Measurements from ENCODE around the gene LRP1-AS.

LRP1-AS gene

GRCh38 chr12:57188090-57188425 lies 40.6 kb upstream of the LRP1-AS start:
- no peak overlapping the region for H4K8ac ChIP-seq (ENCODE audit: low read depth, low read length)
- no peak overlapping the region for H3K4ac ChIP-seq (ENCODE audit: low read length)
- no peak overlapping the region for H3K4me2 ChIP-seq (ENCODE audit: insufficient read depth, low read length, poor library complexity, severe bottlenecking)
- H3K79me1 ChIP-seq (ENCODE audit: low read depth, low read length), result peaks cover 13% of the 10 kb centered on the region
- peaks cover 0 to 7% of the 10 kb centered on the region in 2 donors for H3K9me3 ChIP-seq (replicated peaks in 1 of 2; ENCODE audit: control insufficient read depth in 2 of 2, insufficient read depth in 1 of 2, low read depth in 1 of 2, low read length in 2 of 2)
- no peak overlapping the region for H2BK120ac ChIP-seq (ENCODE audit: low read depth, low read length)
- no CpG with 5 or more reads among the region's 8 CpGs for WGBS, 2 donors (ENCODE audit: extremely low coverage in 2 of 2, insufficient read length in 2 of 2, insufficient replicate concordance in 1 of 2)
- H2AK5ac ChIP-seq (ENCODE audit: low read depth, low read length), result no peak overlapping the region
- no peak for DNase-seq (ENCODE audit: low spot score)
- H4K91ac ChIP-seq (ENCODE audit: low read depth, low read length, poor library complexity), result no peak overlapping the region
- peaks cover 90 to 100% of the 10 kb centered on the region in 2 donors for H3K36me3 ChIP-seq (replicated peaks in 1 of 2; ENCODE audit: control insufficient read depth in 2 of 2, insufficient read depth in 2 of 2, low read length in 2 of 2)
- H3K14ac ChIP-seq (ENCODE audit: low read length), result no peak overlapping the region
- H2BK5ac ChIP-seq (ENCODE audit: low read length), result no peak overlapping the region
- H2BK12ac ChIP-seq (ENCODE audit: low read length), result no peak overlapping the region
- H3K4me3 ChIP-seq (ENCODE audit: low read length in 2 of 2), result no peak overlapping the region
- no peaks in the 10 kb centered on the region for H3K27me3 ChIP-seq (ENCODE audit: control insufficient read depth in 3 of 3, insufficient read depth in 3 of 3, low read depth in 1 of 3, low read length in 3 of 3)
- H3K9ac ChIP-seq (ENCODE audit: low read depth, low read length, poor library complexity), result no peak overlapping the region
- H3K23ac ChIP-seq (ENCODE audit: low read depth, low read length, poor library complexity), result no peak overlapping the region
- no peak overlapping the region for H3K27ac ChIP-seq (replicated peaks; ENCODE audit: low read length)
- H2AFZ ChIP-seq (ENCODE audit: low read length), result no peak overlapping the region
- H3K18ac ChIP-seq (ENCODE audit: low read length), result no peak overlapping the region
- no peaks in the 10 kb centered on the region for H3K4me1 ChIP-seq (ENCODE audit: control insufficient read depth in 2 of 2, insufficient read depth in 1 of 2, low read depth in 1 of 2, low read length in 2 of 2)
- no peak overlapping the region for H2BK15ac ChIP-seq (ENCODE audit: low read length)

DNA sequence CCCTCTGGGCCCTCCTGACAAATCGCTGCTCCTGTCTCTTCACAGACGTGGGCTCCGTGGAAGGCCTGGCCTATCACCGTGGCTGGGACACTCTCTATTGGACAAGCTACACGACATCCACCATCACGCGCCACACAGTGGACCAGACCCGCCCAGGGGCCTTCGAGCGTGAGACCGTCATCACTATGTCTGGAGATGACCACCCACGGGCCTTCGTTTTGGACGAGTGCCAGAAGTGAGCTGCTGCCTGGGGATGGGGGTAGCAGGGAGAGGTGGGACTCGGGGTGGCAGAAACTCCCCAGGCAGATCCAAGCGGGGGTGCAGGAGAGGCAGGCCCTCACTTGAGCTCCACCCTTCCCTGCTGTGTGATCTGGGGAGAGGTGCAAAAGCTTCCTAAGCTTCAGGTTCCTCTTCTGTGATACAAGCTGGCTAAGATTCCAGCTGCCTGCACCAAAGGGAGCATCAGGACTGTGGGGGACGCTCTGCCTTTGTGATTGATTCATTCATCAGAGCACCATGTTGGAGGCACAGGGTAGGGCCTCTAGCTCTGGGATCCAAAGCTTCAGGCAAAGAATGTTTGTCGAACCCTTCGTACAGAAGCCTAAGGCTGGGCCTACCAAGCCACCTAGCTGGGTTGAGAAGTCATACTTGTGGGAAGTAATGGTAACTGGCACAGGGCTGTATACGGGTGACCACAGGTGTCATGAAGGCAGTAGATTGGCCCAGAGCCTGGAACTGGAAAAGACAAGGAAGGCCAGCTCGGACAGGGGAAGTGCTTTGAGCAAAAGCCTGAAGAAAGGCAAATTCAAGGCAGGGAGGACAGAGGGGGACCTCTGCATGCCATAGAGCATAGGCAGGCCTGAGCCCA lies 40.0 kb upstream of the LRP1-AS start:
- H2BK12ac ChIP-seq (ENCODE audit: low read length), result no peak overlapping the region
- H3K4ac ChIP-seq (ENCODE audit: low read length), result no peak overlapping the region
- no peak overlapping the region for H3K4me2 ChIP-seq (ENCODE audit: insufficient read depth, low read length, poor library complexity, severe bottlenecking)
- no peak overlapping the region for H4K8ac ChIP-seq (ENCODE audit: low read depth, low read length)
- H3K18ac ChIP-seq (ENCODE audit: low read length), result no peak overlapping the region
- no peak overlapping the region for H2BK120ac ChIP-seq (ENCODE audit: low read depth, low read length)
- peaks cover 13% of the 10 kb centered on the region for H3K79me1 ChIP-seq (ENCODE audit: low read depth, low read length)
- no CpG with 5 or more reads among the region's 21 CpGs for WGBS, 2 donors (ENCODE audit: extremely low coverage in 2 of 2, insufficient read length in 2 of 2, insufficient replicate concordance in 1 of 2)
- no peak overlapping the region for H3K27ac ChIP-seq (replicated peaks; ENCODE audit: low read length)
- no peak overlapping the region for H3K4me3 ChIP-seq (ENCODE audit: low read length in 2 of 2)
- no peak overlapping the region for H3K23ac ChIP-seq (ENCODE audit: low read depth, low read length, poor library complexity)
- peaks cover 84 to 98% of the 10 kb centered on the region in 2 donors for H3K36me3 ChIP-seq (replicated peaks in 1 of 2; ENCODE audit: control insufficient read depth in 2 of 2, insufficient read depth in 2 of 2, low read length in 2 of 2)
- DNase-seq (ENCODE audit: low spot score), result no peak
- H3K9me3 ChIP-seq (replicated peaks in 1 of 2; ENCODE audit: control insufficient read depth in 2 of 2, insufficient read depth in 1 of 2, low read depth in 1 of 2, low read length in 2 of 2), result peaks cover 0 to 7% of the 10 kb centered on the region in 2 donors
- no peak overlapping the region for H2AK5ac ChIP-seq (ENCODE audit: low read depth, low read length)
- no peak overlapping the region for H4K91ac ChIP-seq (ENCODE audit: low read depth, low read length, poor library complexity)
- no peaks in the 10 kb centered on the region for H3K4me1 ChIP-seq (ENCODE audit: control insufficient read depth in 2 of 2, insufficient read depth in 1 of 2, low read depth in 1 of 2, low read length in 2 of 2)
- H2BK5ac ChIP-seq (ENCODE audit: low read length), result no peak overlapping the region
- no peak overlapping the region for H2BK15ac ChIP-seq (ENCODE audit: low read length)
- no peaks in the 10 kb centered on the region for H3K27me3 ChIP-seq (ENCODE audit: control insufficient read depth in 3 of 3, insufficient read depth in 3 of 3, low read depth in 1 of 3, low read length in 3 of 3)
- no peak overlapping the region for H2AFZ ChIP-seq (ENCODE audit: low read length)
- H3K9ac ChIP-seq (ENCODE audit: low read depth, low read length, poor library complexity), result no peak overlapping the region
- no peak overlapping the region for H3K14ac ChIP-seq (ENCODE audit: low read length)

DNA sequence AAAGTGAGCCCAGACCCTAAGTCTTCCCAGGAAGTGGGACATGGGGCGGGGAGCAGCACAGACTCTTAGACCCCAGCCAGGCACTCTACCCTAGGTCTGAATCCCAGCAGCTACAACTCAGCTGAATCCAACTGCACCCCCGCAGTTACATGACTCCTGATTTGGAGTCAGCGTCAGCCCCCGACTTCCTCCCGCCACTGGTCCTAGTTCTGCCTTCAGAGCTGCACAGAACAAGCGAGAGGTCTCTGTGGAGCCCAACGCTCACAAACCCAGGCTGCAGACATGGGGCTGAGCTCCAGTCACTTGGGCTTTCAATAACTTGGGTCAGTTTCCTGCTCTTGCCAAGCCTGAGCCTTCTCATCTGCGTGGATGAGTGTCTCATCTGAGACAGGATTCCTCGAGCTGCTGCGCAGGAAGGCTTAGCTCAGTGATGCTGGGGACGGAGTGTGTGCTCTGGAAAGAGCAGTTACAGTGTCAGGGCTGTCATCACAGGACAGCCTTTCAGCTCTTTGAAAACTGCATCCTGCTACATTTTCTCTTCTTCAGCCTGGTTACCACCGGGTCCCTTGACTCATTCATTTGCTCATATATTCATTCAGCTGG lies 38.6 kb upstream of the LRP1-AS start:
- Histone ChIP-seq H3K36me3 (replicated peaks in 1 of 2; ENCODE audit: control insufficient read depth in 2 of 2, insufficient read depth in 2 of 2, low read length in 2 of 2) (peaks cover 69 to 96% of the 10 kb centered on the region in 2 donors), H3K79me1 (ENCODE audit: low read depth, low read length) (peaks cover 11% of the 10 kb centered on the region), H3K4me1 (ENCODE audit: control insufficient read depth in 2 of 2, insufficient read depth in 1 of 2, low read depth in 1 of 2, low read length in 2 of 2) (no peaks in the 10 kb centered on the region), H2AK5ac (ENCODE audit: low read depth, low read length) (no peak overlapping the region), H3K4ac (ENCODE audit: low read length) (no peak overlapping the region), H2BK120ac (ENCODE audit: low read depth, low read length) (no peak overlapping the region), H4K8ac (ENCODE audit: low read depth, low read length) (no peak overlapping the region), H3K9ac (ENCODE audit: low read depth, low read length, poor library complexity) (no peak overlapping the region), H3K4me3 (ENCODE audit: low read length in 2 of 2) (no peak overlapping the region), H3K4me2 (ENCODE audit: insufficient read depth, low read length, poor library complexity, severe bottlenecking) (no peak overlapping the region), H3K9me3 (replicated peaks in 1 of 2; ENCODE audit: control insufficient read depth in 2 of 2, insufficient read depth in 1 of 2, low read depth in 1 of 2, low read length in 2 of 2) (no peaks in the 10 kb centered on the region), H3K18ac (ENCODE audit: low read length) (no peak overlapping the region), H2BK12ac (ENCODE audit: low read length) (no peak overlapping the region), H2BK15ac (ENCODE audit: low read length) (no peak overlapping the region), H3K27me3 (ENCODE audit: control insufficient read depth in 3 of 3, insufficient read depth in 3 of 3, low read depth in 1 of 3, low read length in 3 of 3) (no peaks in the 10 kb centered on the region), H4K91ac (ENCODE audit: low read depth, low read length, poor library complexity) (no peak overlapping the region), H3K14ac (ENCODE audit: low read length) (peak overlapping the region; percentile 17), H3K23ac (ENCODE audit: low read depth, low read length, poor library complexity) (no peak overlapping the region), H3K27ac (replicated peaks; ENCODE audit: low read length) (no peak overlapping the region), H2BK5ac (ENCODE audit: low read length) (no peak overlapping the region), H2AFZ (ENCODE audit: low read length) (no peak overlapping the region)
- no CpG with 5 or more reads among the region's 12 CpGs for WGBS, 2 donors (ENCODE audit: extremely low coverage in 2 of 2, insufficient read length in 2 of 2, insufficient replicate concordance in 1 of 2)
- no peak for DNase-seq (ENCODE audit: low spot score)

DNA sequence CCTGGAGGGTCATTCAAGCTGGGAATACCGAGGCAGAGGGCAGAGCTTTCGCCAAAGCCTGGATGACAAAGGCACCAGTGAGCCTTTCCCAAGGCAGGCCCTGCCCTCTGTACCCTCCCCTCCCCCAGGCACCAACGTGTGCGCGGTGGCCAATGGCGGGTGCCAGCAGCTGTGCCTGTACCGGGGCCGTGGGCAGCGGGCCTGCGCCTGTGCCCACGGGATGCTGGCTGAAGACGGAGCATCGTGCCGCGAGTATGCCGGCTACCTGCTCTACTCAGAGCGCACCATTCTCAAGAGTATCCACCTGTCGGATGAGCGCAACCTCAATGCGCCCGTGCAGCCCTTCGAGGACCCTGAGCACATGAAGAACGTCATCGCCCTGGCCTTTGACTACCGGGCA lies 38.0 kb upstream of the LRP1-AS start:
- H3K4me2 ChIP-seq (ENCODE audit: insufficient read depth, low read length, poor library complexity, severe bottlenecking), result no peak overlapping the region
- H2BK12ac ChIP-seq (ENCODE audit: low read length), result no peak overlapping the region
- peaks cover 12% of the 10 kb centered on the region for H3K79me1 ChIP-seq (ENCODE audit: low read depth, low read length)
- whole genome bisulfite sequencing, 2 donors (ENCODE audit: extremely low coverage in 2 of 2, insufficient read length in 2 of 2, insufficient replicate concordance in 1 of 2), result no CpG with 5 or more reads among the region's 25 CpGs
- no peaks in the 10 kb centered on the region for H3K27me3 ChIP-seq (ENCODE audit: control insufficient read depth in 3 of 3, insufficient read depth in 3 of 3, low read depth in 1 of 3, low read length in 3 of 3)
- H2BK15ac ChIP-seq (ENCODE audit: low read length), result no peak overlapping the region
- peak overlapping the region; percentile 4 for H2BK5ac ChIP-seq (ENCODE audit: low read length)
- H3K9ac ChIP-seq (ENCODE audit: low read depth, low read length, poor library complexity), result peak overlapping the region; percentile 24
- no peak overlapping the region for H2AFZ ChIP-seq (ENCODE audit: low read length)
- no peak overlapping the region for H2BK120ac ChIP-seq (ENCODE audit: low read depth, low read length)
- DNase-seq (ENCODE audit: low spot score), result no peak
- no peak overlapping the region for H2AK5ac ChIP-seq (ENCODE audit: low read depth, low read length)
- no peaks in the 10 kb centered on the region for H3K4me1 ChIP-seq (ENCODE audit: control insufficient read depth in 2 of 2, insufficient read depth in 1 of 2, low read depth in 1 of 2, low read length in 2 of 2)
- H3K4me3 ChIP-seq (ENCODE audit: low read length in 2 of 2), result no peak overlapping the region
- H4K8ac ChIP-seq (ENCODE audit: low read depth, low read length), result no peak overlapping the region
- peak overlapping the region; percentile 49 for H3K23ac ChIP-seq (ENCODE audit: low read depth, low read length, poor library complexity)
- H3K4ac ChIP-seq (ENCODE audit: low read length), result no peak overlapping the region
- no peaks in the 10 kb centered on the region for H3K9me3 ChIP-seq (replicated peaks in 1 of 2; ENCODE audit: control insufficient read depth in 2 of 2, insufficient read depth in 1 of 2, low read depth in 1 of 2, low read length in 2 of 2)
- no peak overlapping the region for H4K91ac ChIP-seq (ENCODE audit: low read depth, low read length, poor library complexity)
- H3K36me3 ChIP-seq (replicated peaks in 1 of 2; ENCODE audit: control insufficient read depth in 2 of 2, insufficient read depth in 2 of 2, low read length in 2 of 2), result peaks cover 69 to 96% of the 10 kb centered on the region in 2 donors
- H3K18ac ChIP-seq (ENCODE audit: low read length), result no peak overlapping the region
- H3K27ac ChIP-seq (replicated peaks; ENCODE audit: low read length), result no peak overlapping the region
- H3K14ac ChIP-seq (ENCODE audit: low read length), result peak overlapping the region; percentile 17

Data from neuronal stem cell (in vitro differentiated cells).